Hepatocyte (in vitro differentiated cells): ENCODE data around the gene CLIC4.

Source experiments
- EZH2 ChIP-seq: fragments of 200-600 bp; sonication (generic); IDR thresholded peaks from 2 replicates; pipeline ENCODE4 v1.6.1; 2016; ENCODE audit warnings: antibody characterized with exemption, mild to moderate bottlenecking, borderline replicate concordance
- EZH2phosphoT487 ChIP-seq: fragments of 200-600 bp; sonication (generic); IDR thresholded peaks from one replicate; pipeline ENCODE4 v1.6.1; 2018; ENCODE audit warnings: antibody characterized with exemption, mild to moderate bottlenecking, low read depth, moderate library complexity; ENCODE audit not compliant: unreplicated experiment, severe bottlenecking
- TF ChIP-seq, protein P1 (sequence below): fragments of 200-600 bp; sonication (generic); IDR thresholded peaks from 2 replicates; pipeline ENCODE4 v1.5.1; 2016; ENCODE audit warnings: antibody characterized with exemption, mild to moderate bottlenecking; ENCODE audit not compliant: poor library complexity

DNA sequence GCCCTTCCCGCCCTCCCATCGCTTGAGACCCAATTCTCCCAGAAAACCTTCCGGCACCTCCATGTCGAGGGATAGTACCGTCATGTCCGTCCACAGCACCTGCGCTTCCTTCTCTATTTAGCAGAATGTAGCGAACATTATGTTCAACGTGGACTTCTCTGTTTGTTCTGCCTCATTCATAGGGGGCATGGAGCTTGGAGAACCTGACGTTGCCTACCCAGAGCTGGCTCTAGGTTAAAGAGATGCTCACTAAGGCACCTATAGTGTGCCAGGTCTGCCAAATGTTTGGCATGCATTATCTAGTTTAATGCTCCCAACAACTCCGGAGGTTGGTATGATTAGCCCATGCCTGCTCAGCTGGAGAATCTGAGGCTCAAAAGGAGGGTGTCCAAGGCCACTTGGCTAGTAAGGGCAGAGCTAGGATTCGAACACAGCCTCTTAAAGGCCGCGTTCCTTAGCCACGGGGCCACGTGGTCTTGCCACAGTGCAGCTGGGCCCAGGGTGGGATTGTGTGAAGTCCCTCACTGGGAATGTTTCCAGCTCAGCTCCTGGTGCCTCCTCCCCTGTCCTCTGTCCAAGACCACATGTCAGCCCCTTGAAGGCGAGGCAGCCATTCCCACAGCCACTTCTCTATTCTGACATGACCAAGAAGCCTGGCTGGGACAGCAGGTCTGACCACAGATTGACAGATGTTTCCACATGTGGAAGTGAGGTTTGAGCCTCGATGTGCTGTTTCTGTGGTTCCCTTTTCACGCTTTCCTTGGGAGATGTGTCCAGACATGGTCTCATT is 127.0 kb downstream of the CLIC4 start:
- TF ChIP-seq, protein P1, sequence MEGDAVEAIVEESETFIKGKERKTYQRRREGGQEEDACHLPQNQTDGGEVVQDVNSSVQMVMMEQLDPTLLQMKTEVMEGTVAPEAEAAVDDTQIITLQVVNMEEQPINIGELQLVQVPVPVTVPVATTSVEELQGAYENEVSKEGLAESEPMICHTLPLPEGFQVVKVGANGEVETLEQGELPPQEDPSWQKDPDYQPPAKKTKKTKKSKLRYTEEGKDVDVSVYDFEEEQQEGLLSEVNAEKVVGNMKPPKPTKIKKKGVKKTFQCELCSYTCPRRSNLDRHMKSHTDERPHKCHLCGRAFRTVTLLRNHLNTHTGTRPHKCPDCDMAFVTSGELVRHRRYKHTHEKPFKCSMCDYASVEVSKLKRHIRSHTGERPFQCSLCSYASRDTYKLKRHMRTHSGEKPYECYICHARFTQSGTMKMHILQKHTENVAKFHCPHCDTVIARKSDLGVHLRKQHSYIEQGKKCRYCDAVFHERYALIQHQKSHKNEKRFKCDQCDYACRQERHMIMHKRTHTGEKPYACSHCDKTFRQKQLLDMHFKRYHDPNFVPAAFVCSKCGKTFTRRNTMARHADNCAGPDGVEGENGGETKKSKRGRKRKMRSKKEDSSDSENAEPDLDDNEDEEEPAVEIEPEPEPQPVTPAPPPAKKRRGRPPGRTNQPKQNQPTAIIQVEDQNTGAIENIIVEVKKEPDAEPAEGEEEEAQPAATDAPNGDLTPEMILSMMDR, result no peak
- no peak for TF ChIP-seq EZH2phosphoT487
- no peak for TF ChIP-seq EZH2
